ENCODE data around the gene ULK4.

DNA sequence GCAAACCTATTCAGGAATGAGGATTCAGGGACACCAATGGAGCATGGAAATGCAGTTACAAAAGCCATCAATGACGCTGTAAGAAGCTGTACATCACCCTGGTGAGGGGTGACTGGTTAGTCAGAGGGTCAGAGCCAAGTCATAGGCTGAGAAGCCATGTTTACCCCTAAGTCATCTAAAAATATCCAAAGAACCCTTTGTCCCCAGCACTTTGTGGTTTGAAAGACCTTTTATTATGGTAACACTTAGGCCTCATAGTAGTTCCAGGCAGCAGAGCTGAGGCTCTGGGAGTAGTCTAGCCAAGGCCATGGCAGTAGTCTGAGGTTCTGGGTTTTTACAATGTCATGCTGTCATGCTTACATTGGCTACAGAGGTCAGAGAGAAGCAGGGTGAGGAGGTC lies 631.4 kb downstream of the ULK4 start:
- TF ChIP-seq, protein P1, sequence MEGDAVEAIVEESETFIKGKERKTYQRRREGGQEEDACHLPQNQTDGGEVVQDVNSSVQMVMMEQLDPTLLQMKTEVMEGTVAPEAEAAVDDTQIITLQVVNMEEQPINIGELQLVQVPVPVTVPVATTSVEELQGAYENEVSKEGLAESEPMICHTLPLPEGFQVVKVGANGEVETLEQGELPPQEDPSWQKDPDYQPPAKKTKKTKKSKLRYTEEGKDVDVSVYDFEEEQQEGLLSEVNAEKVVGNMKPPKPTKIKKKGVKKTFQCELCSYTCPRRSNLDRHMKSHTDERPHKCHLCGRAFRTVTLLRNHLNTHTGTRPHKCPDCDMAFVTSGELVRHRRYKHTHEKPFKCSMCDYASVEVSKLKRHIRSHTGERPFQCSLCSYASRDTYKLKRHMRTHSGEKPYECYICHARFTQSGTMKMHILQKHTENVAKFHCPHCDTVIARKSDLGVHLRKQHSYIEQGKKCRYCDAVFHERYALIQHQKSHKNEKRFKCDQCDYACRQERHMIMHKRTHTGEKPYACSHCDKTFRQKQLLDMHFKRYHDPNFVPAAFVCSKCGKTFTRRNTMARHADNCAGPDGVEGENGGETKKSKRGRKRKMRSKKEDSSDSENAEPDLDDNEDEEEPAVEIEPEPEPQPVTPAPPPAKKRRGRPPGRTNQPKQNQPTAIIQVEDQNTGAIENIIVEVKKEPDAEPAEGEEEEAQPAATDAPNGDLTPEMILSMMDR (IDR thresholded peaks at IDR 0.05; ENCODE audit: low read depth, low read length) = no peak
- TF ChIP-seq, protein P2, sequence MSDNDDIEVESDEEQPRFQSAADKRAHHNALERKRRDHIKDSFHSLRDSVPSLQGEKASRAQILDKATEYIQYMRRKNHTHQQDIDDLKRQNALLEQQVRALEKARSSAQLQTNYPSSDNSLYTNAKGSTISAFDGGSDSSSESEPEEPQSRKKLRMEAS (IDR thresholded peaks at IDR 0.05; ENCODE audit: low read depth, low read length) = no peak
- TF ChIP-seq MYC (IDR thresholded peaks at IDR 0.05; ENCODE audit: low read depth, low read length) (no peak), POLR2A (IDR thresholded peaks at IDR 0.05; ENCODE audit: extremely low read depth, insufficient read length) (no peak)

All from NB4 (cell line).